H1 (cell line): ENCODE data around the gene PLBD2. TPM values are rescaled to one million over a fixed set of nuclear protein-coding genes. Genes with fewer than 3 reads are reported as not detected.

Source experiments
- CTCF ChIA-PET: fragments of 300-600 bp; sonication (Branson Sonifier 250); formaldehyde crosslinking; loops from one replicate; lab custom pipeline; 2021; ENCODE audit not compliant: partially characterized antibody; lab: Charles Lee
- POLR2A ChIA-PET: fragments of 300-600 bp; sonication (Branson Sonifier 250); formaldehyde crosslinking; loops from one replicate; lab custom pipeline; 2021; ENCODE audit warnings: inconsistent platforms; ENCODE audit not compliant: partially characterized antibody; lab: Charles Lee
- DNase-seq, 2 experiments: peaks; one replicate each; pipeline versions ENCODE4 v3.0.0 to v3.0.0-alpha.2; 2010 to 2022; ENCODE audit warnings: low spot score in 2 of 2, low read depth in 1 of 2, mixed read lengths in 1 of 2
- FAIRE-seq: peaks from 2 replicates; lab custom pipeline; 2011; peaks lifted over from hg19 to GRCh38; lab: Jason Lieb, UNC
- H2AFZ ChIP-seq: 2 replicates; pipeline ENCODE4 v1.8.1; 2012; ENCODE audit warnings: low read length, inconsistent platforms
- H2AK5ac ChIP-seq: 2 replicates; pipeline ENCODE4 v1.6.1; 2013; ENCODE audit warnings: low read depth, low read length
- H2BK120ac ChIP-seq: replicated peaks from 2 replicates; pipeline ENCODE3; 2013; ENCODE audit warnings: low read depth, low read length, inconsistent platforms
- H2BK12ac ChIP-seq: 2 replicates; pipeline ENCODE4 v1.6.1; 2013; ENCODE audit warnings: low read depth, low read length
- H2BK15ac ChIP-seq: 2 replicates; pipeline ENCODE4 v1.6.1; 2013; ENCODE audit warnings: low read length
- H2BK20ac ChIP-seq: 2 replicates; pipeline ENCODE4 v1.6.1; 2013; ENCODE audit warnings: low read length
- H2BK5ac ChIP-seq: 2 replicates; pipeline ENCODE4 v1.6.1; 2013; ENCODE audit warnings: low read depth, low read length
- H3K14ac ChIP-seq: 2 replicates; pipeline ENCODE4 v1.6.1; 2013; ENCODE audit warnings: inconsistent platforms; ENCODE audit not compliant: insufficient read length
- H3K18ac ChIP-seq: 2 replicates; pipeline ENCODE4 v1.6.1; 2013; ENCODE audit warnings: low read length; ENCODE audit errors: extremely low read depth
- H3K23ac ChIP-seq: 2 replicates; pipeline ENCODE4 v1.6.1; 2013; ENCODE audit warnings: inconsistent platforms; ENCODE audit not compliant: insufficient read length
- H3K23me2 ChIP-seq: 2 replicates; pipeline ENCODE4 v1.6.1; 2013; ENCODE audit warnings: low read depth, low read length
- H3K27ac ChIP-seq: 2 replicates; pipeline ENCODE4 v1.6.1; 2011; ENCODE audit warnings: low read depth, low read length, inconsistent platforms
- H3K27me3 ChIP-seq, 4 experiments: replicated peaks in 1 of 4; 1 replicate in 1 of 4; 2 replicates in 3 of 4; pipeline versions ENCODE4 v1.6.1 to v1.8.1; 2011 to 2013; ENCODE audit warnings: low read length in 3 of 4, mild to moderate bottlenecking in 3 of 4, inconsistent platforms in 2 of 4, mixed read lengths in 2 of 4, moderate library complexity in 1 of 4; ENCODE audit not compliant: control insufficient read depth in 3 of 4, insufficient read depth in 3 of 4; ENCODE audit errors: extremely low read depth in 1 of 4
- H3K36me3 ChIP-seq, 4 experiments: 2 replicates each; pipeline versions ENCODE4 v1.6.1 to v1.8.1; 2011 to 2013; ENCODE audit warnings: mild to moderate bottlenecking in 4 of 4, low read length in 3 of 4, moderate library complexity in 2 of 4, control low read depth in 1 of 4, inconsistent platforms in 1 of 4; ENCODE audit not compliant: insufficient read depth in 4 of 4, control insufficient read depth in 2 of 4
- H3K4ac ChIP-seq: replicated peaks from 2 replicates; pipeline ENCODE3; 2013; ENCODE audit warnings: low read length, low read depth, mixed read lengths, inconsistent platforms; ENCODE audit not compliant: insufficient read length
- H3K4me1 ChIP-seq, 4 experiments: replicated peaks in 1 of 4; 1 replicate in 1 of 4; 2 replicates in 3 of 4; pipeline versions ENCODE4 v1.6.1 to v1.8.1; 2011 to 2013; ENCODE audit warnings: low read length in 3 of 4, inconsistent platforms in 2 of 4, mixed read lengths in 1 of 4; ENCODE audit not compliant: insufficient read depth in 4 of 4, control insufficient read depth in 3 of 4
- H3K4me2 ChIP-seq, 2 experiments: 2 replicates each; pipeline versions ENCODE4 v1.6.1 to v1.8.1; 2011 to 2013; ENCODE audit warnings: low read depth in 2 of 2, low read length in 2 of 2, control low read depth in 1 of 2, inconsistent platforms in 1 of 2, mild to moderate bottlenecking in 1 of 2; ENCODE audit not compliant: insufficient read depth in 1 of 2
- H3K4me3 ChIP-seq, 4 experiments: fragments of 200-600, 300-600 bp in 1 of 4; sonication (generic), shearing (Covaris generic), sonication (Bioruptor Twin) in 1 of 4; 2 replicates each; pipeline versions ENCODE4 v1.5.1 to v1.8.1; 2011 to 2016; ENCODE audit warnings: low read length in 4 of 4, low read depth in 3 of 4, control low read depth in 2 of 4, inconsistent platforms in 2 of 4, mild to moderate bottlenecking in 2 of 4, mixed read lengths in 1 of 4, moderate library complexity in 1 of 4; ENCODE audit not compliant: insufficient read depth in 2 of 4; ENCODE audit errors: extremely low read depth in 1 of 4
- H3K56ac ChIP-seq: replicated peaks from 2 replicates; pipeline ENCODE3; 2013; ENCODE audit warnings: low read depth, mild to moderate bottlenecking, mixed read lengths, low read length, inconsistent platforms; ENCODE audit not compliant: insufficient read length
- H3K79me1 ChIP-seq: 2 replicates; pipeline ENCODE4 v1.6.1; 2013; ENCODE audit warnings: low read depth, low read length, control low read depth
- H3K79me2 ChIP-seq, 2 experiments: 2 replicates each; pipeline versions ENCODE4 v1.6.1 to v1.8.1; 2012 to 2013; ENCODE audit warnings: low read length in 2 of 2, mild to moderate bottlenecking in 2 of 2, inconsistent platforms in 1 of 2; ENCODE audit not compliant: insufficient read depth in 2 of 2, control insufficient read depth in 1 of 2
- H3K9ac ChIP-seq, 4 experiments: replicated peaks in 1 of 4; 1 replicate in 1 of 4; 2 replicates in 3 of 4; pipeline versions ENCODE4 v1.6.1 to v1.8.1; 2011 to 2013; ENCODE audit warnings: low read depth in 3 of 4, low read length in 3 of 4, control low read depth in 2 of 4, mild to moderate bottlenecking in 2 of 4, moderate library complexity in 2 of 4, inconsistent platforms in 1 of 4; ENCODE audit errors: extremely low read depth in 1 of 4
- H3K9me3 ChIP-seq, 2 experiments: 2 replicates each; pipeline versions ENCODE4 v1.6.1 to v1.8.1; 2012 to 2013; ENCODE audit warnings: mild to moderate bottlenecking in 2 of 2, moderate library complexity in 2 of 2, control low read depth in 1 of 2, inconsistent platforms in 1 of 2, low read depth in 1 of 2, low read length in 1 of 2, mixed read lengths in 1 of 2; ENCODE audit not compliant: insufficient read depth in 2 of 2
- H4K20me1 ChIP-seq, 2 experiments: replicated peaks in 1 of 2; 2 replicates each; pipeline versions ENCODE3 to v1.8.1; 2011 to 2013; ENCODE audit warnings: inconsistent platforms in 2 of 2, low read length in 2 of 2, mild to moderate bottlenecking in 1 of 2; ENCODE audit not compliant: insufficient read depth in 2 of 2, control insufficient read depth in 1 of 2
- H4K5ac ChIP-seq: 2 replicates; pipeline ENCODE4 v1.6.1; 2013; ENCODE audit warnings: low read length, low read depth, mixed read lengths, inconsistent platforms; ENCODE audit not compliant: insufficient read length
- H4K8ac ChIP-seq: 2 replicates; pipeline ENCODE4 v1.8.0; 2013; ENCODE audit warnings: mild to moderate bottlenecking, moderate library complexity, low read length, inconsistent platforms; ENCODE audit not compliant: insufficient read depth; ENCODE audit errors: extremely low read depth
- H4K91ac ChIP-seq: replicated peaks from 2 replicates; pipeline ENCODE3; 2013; ENCODE audit warnings: low read length, mixed read lengths, inconsistent platforms; ENCODE audit not compliant: insufficient read length
- CEBPB ChIP-seq: IDR thresholded peaks from 2 replicates; pipeline ENCODE4 v1.6.1; 2012; ENCODE audit warnings: low read depth, low read length
- EP300 ChIP-seq, 2 experiments: IDR thresholded peaks; 1 replicate in 1 of 2; 2 replicates in 1 of 2; pipeline ENCODE4 v1.6.1; 2011 to 2012; ENCODE audit warnings: low read depth in 2 of 2, low read length in 2 of 2, mild to moderate bottlenecking in 2 of 2, borderline replicate concordance in 1 of 2, inconsistent platforms in 1 of 2, moderate library complexity in 1 of 2
- EZH2 ChIP-seq: fragments of 200-600 bp; sonication (generic); IDR thresholded peaks from 2 replicates; pipeline ENCODE4 v1.7.1; 2012; ENCODE audit warnings: low read depth, mild to moderate bottlenecking, moderate library complexity, low read length, inconsistent platforms; ENCODE audit not compliant: severe bottlenecking
- HDAC6 ChIP-seq: IDR thresholded peaks from one replicate; pipeline ENCODE4 v1.7.1; 2012; ENCODE audit warnings: low read depth, mild to moderate bottlenecking, inconsistent platforms, low read length, moderate library complexity
- JUN ChIP-seq: IDR thresholded peaks from 2 replicates; pipeline ENCODE4 v1.6.1; 2011; ENCODE audit warnings: low read depth, mild to moderate bottlenecking, improper control_type of control experiment, low read length
- JUND ChIP-seq: IDR thresholded peaks from 2 replicates; pipeline ENCODE4 v1.6.1; 2011; ENCODE audit warnings: mild to moderate bottlenecking, improper control_type of control experiment, low read length
- KDM5A ChIP-seq: fragments of 200-600 bp; IDR thresholded peaks from 2 replicates; pipeline ENCODE4 v1.7.1; 2012; ENCODE audit warnings: mild to moderate bottlenecking, low read length, inconsistent platforms, mixed read lengths
- POLR2A ChIP-seq, 2 experiments: IDR thresholded peaks; 1 replicate in 1 of 2; 2 replicates in 1 of 2; pipeline ENCODE4 v1.6.1; 2011; ENCODE audit warnings: low read depth in 2 of 2, low read length in 2 of 2, mild to moderate bottlenecking in 2 of 2; ENCODE audit errors: control extremely low read depth in 1 of 2
- RAD21 ChIP-seq, 2 experiments: IDR thresholded peaks in 1 of 2; conservative IDR thresholded peaks in 1 of 2; 2 replicates each; pipeline ENCODE4 v1.6.1; 2011; ENCODE audit warnings: low read depth in 2 of 2, low read length in 2 of 2, improper control_type of control experiment in 1 of 2, inconsistent platforms in 1 of 2, mild to moderate bottlenecking in 1 of 2, moderate library complexity in 1 of 2
- RBBP5 ChIP-seq: IDR thresholded peaks from 2 replicates; pipeline ENCODE4 v1.7.1; 2012; ENCODE audit warnings: low read depth, mild to moderate bottlenecking, inconsistent platforms, low read length, moderate library complexity, borderline replicate concordance
- RFX5 ChIP-seq: IDR thresholded peaks from 2 replicates; pipeline ENCODE4 v1.6.1; 2011; ENCODE audit warnings: low read depth, low read length, improper control_type of control experiment, borderline replicate concordance
- SAP30 ChIP-seq: fragments of 300-600 bp; sonication (generic); IDR thresholded peaks from 2 replicates; pipeline ENCODE4 v1.7.1; 2012; ENCODE audit warnings: low read length, moderate library complexity, mild to moderate bottlenecking, inconsistent platforms; ENCODE audit not compliant: insufficient read depth, insufficient replicate concordance
- SP4 ChIP-seq: IDR thresholded peaks from 2 replicates; pipeline ENCODE4 v1.6.1; 2012; ENCODE audit warnings: low read length, inconsistent platforms
- SRF ChIP-seq: IDR thresholded peaks from 2 replicates; pipeline ENCODE4 v1.6.1; 2011; ENCODE audit warnings: mild to moderate bottlenecking, low read depth, low read length, moderate library complexity
- WGBS, 2 experiments: shearing (Covaris generic) in 1 of 2; methylation state at CpG; one replicate each; pipeline versions ENCODE4 v1.1.6 to v1.1.7; 2013 to 2015; ENCODE audit warnings: low lambda C conversion rate in 2 of 2, mixed read lengths in 2 of 2, inconsistent platforms in 1 of 2, low coverage in 1 of 2, missing lambda C conversion rate in 1 of 2; ENCODE audit not compliant: insufficient replicate concordance in 2 of 2, insufficient coverage in 1 of 2, insufficient read length in 1 of 2; ENCODE audit errors: extremely low coverage in 1 of 2, missing lambda C conversion rate in 1 of 2; 5-methylcytosine and 5-hydroxymethylcytosine counted together
- polyA plus RNA-seq, 7 experiments: library from polyadenylated mRNA; depleted of rRNA in 3 of 7; stranded (reverse) in 5 of 7; unstranded in 2 of 7; fragments of >200 nt in 5 of 7; fragments of 200-250 nt in 2 of 7; gene quantifications; 1 replicate in 5 of 7; 2 replicates in 1 of 7; 4 replicates in 1 of 7; pipeline versions ENCODE4 v1.2.1 to v1.2.3, GENCODE V29; 2011 to 2013; ENCODE audit warnings: missing spikeins in 2 of 7, mixed read lengths in 2 of 7
- total RNA-seq: library from RNA; stranded (reverse); fragmentation: NEBNext Ultra II Directional; extraction: Animal tissue kit (Norgen Biotek cat#: 25700); gene quantifications from 2 replicates; pipeline ENCODE4 v1.2.1, GENCODE V29; 2021

Gene PLBD2
- total and polyA plus RNA-seq, 2 of the 8 experiments (the other 6 are each of a cell fraction or from before 2014, with no cell fraction given) = 16.8 to 33.5 TPM

DNA sequence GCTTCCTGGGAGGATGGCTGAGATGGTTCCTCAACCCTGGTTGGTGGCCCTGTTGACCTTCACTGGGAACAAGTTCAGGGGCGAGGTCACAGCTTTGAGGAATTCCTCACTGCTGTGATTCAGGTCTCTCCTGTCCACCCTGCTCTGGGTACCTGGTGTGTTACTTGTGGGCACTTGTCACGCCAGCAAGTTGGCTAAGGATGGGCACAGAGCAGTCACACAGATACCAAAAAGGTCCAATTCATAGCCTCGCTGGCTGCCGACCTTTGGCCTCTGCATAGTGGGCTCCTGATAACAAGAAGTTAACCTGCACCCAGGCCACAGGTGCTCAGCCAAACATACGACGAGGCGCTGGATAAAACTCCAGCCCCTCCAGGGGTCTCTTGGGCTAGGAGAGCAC is 34.1 kb downstream of the PLBD2 start:
- Histone ChIP-seq H2BK5ac (no peak overlapping the region), H3K79me2 (no peaks in the 10 kb centered on the region), H3K23ac (no peak overlapping the region), H4K8ac (no peak overlapping the region), H3K4me3 (no peak overlapping the region), H4K20me1 (peaks cover 0 to 3% of the 10 kb centered on the region in 2 experiments), H3K23me2 (peaks cover 12% of the 10 kb centered on the region; the same call in 1 of the 2 replicates), H2BK20ac (no peak overlapping the region), H3K4me2 (no peak overlapping the region), H3K14ac (no peak overlapping the region), H2BK120ac (no peak overlapping the region), H3K36me3 (peaks cover 0 to 2% (median under 1%) of the 10 kb centered on the region in 4 experiments; a peak in 4 of 8 replicates), H3K4ac (no peak overlapping the region), H3K79me1 (no peaks in the 10 kb centered on the region), H3K9ac (no peak overlapping the region), H2BK12ac (no peak overlapping the region), H3K9me3 (no peaks in the 10 kb centered on the region), H2AFZ (no peak overlapping the region), H2AK5ac (no peak overlapping the region), H3K18ac (no peak overlapping the region), H3K27me3 (no peaks in the 10 kb centered on the region), H2BK15ac (no peak overlapping the region), H3K56ac (no peak overlapping the region), H4K91ac (no peak overlapping the region), H3K4me1 (0 out of 7 replicates have a peak, but pooled peaks cover 0 to 2% (median 0%) of the 10 kb centered on the region in 4 experiments), H3K27ac (no peak overlapping the region), H4K5ac (no peak overlapping the region)
- DNase-seq (no peak), FAIRE-seq (no peak)
- ChIA-PET CTCF (interaction anchor here (0.8 to 1.1 kb wide), 4 partner anchors 9 to 148 kb away, joined by 3 read pairs; no protein-coding TSS in a partner anchor), POLR2A (interaction anchor here (0.9 to 1.2 kb wide), 2 partner anchors 15 to 82 kb away, joined by 3 read pairs; no protein-coding TSS in a partner anchor)
- WGBS, 2 experiments = 79% methylated on average over 7 of the region's 7 CpGs; no CpG with 5 or more reads in 1 of the 2 experiments
- no peak for TF ChIP-seq CEBPB
- no peak for TF ChIP-seq SRF
- TF ChIP-seq EP300 (IDR thresholded peaks at IDR 0.05; ENCODE audit: borderline replicate concordance in 1 of 2, low read depth in 2 of 2, low read length in 2 of 2) = no peak
- TF ChIP-seq SP4 = no peak
- no peak for TF ChIP-seq RBBP5
- TF ChIP-seq RAD21 (IDR thresholded peaks at IDR 0.05 in 1 of 2, conservative IDR thresholded peaks at IDR 0.05 in 1 of 2; ENCODE audit: low read depth in 2 of 2, low read length in 2 of 2) = no peak
- no peak for TF ChIP-seq EZH2
- no peak for TF ChIP-seq SAP30
- no peak for TF ChIP-seq JUND
- TF ChIP-seq KDM5A = no peak
- TF ChIP-seq HDAC6 = no peak
- TF ChIP-seq RFX5 = no peak
- TF ChIP-seq JUN = no peak
- TF ChIP-seq POLR2A (IDR thresholded peaks at IDR 0.05; ENCODE audit: control extremely low read depth in 1 of 2, low read depth in 2 of 2, low read length in 2 of 2) = no peak
